WTC11 (cell line): ENCODE data around the gene RIMBP2. TPM values are rescaled to one million over a fixed set of nuclear protein-coding genes. Genes with fewer than 3 reads are reported as not detected.

Experiments
- ATAC-seq: fragments of 200-7000 bp; cut with Tn5 transposase; 2 replicates; pipeline ENCODE4 v1.10.0; 2021; ENCODE audit warnings: mild to moderate bottlenecking, moderate library complexity
- CTCF ChIA-PET: fragments of 300-600 bp; sonication (Branson Sonifier 250); formaldehyde crosslinking; loops from one replicate; lab custom pipeline; 2021; ENCODE audit warnings: antibody characterized with exemption; lab: Charles Lee
- POLR2A ChIA-PET: fragments of 350-600 bp; sonication (Branson Sonifier 250); formaldehyde crosslinking; loops from one replicate; lab custom pipeline; 2021; ENCODE audit warnings: antibody characterized with exemption; lab: Charles Lee
- DNase-seq: peaks from one replicate; pipeline ENCODE4 v3.0.0; 2021; ENCODE audit warnings: low spot score
- H3K27ac Mint-ChIP-seq: 2 replicates; pipeline ENCODE4 v1.8.0; 2021; ENCODE audit warnings: mixed read lengths
- H3K27me3 Mint-ChIP-seq: 2 replicates; pipeline ENCODE4 v1.8.0; 2021; ENCODE audit warnings: low read depth, mild to moderate bottlenecking, moderate library complexity, mixed read lengths
- H3K36me3 Mint-ChIP-seq: 2 replicates; pipeline ENCODE4 v1.8.0; 2021; ENCODE audit warnings: mixed read lengths
- H3K4me1 Mint-ChIP-seq: 2 replicates; pipeline ENCODE4 v1.8.0; 2022; ENCODE audit warnings: mixed read lengths
- H3K4me3 Mint-ChIP-seq: 2 replicates; pipeline ENCODE4 v1.8.0; 2021; ENCODE audit warnings: mild to moderate bottlenecking, moderate library complexity, mixed read lengths
- H3K9me3 Mint-ChIP-seq: 2 replicates; pipeline ENCODE4 v1.8.0; 2021; ENCODE audit warnings: mixed read lengths
- CREM ChIP-seq: sonication (generic); formaldehyde crosslinking; IDR thresholded peaks from 2 replicates; pipeline ENCODE4 v1.8.1; 2022; ENCODE audit warnings: mild to moderate bottlenecking, missing genetic modification reagents, moderate library complexity
- ELF4 ChIP-seq: sonication (generic); formaldehyde crosslinking; IDR thresholded peaks from 2 replicates; pipeline ENCODE4 v1.8.1; 2022; ENCODE audit warnings: low read depth, mild to moderate bottlenecking, moderate library complexity, missing genetic modification reagents
- ETV6 ChIP-seq: sonication (generic); formaldehyde crosslinking; IDR thresholded peaks from 2 replicates; pipeline ENCODE4 v1.8.1; 2022; ENCODE audit warnings: mild to moderate bottlenecking, missing genetic modification reagents
- GABPB1 ChIP-seq: sonication (generic); formaldehyde crosslinking; IDR thresholded peaks from 2 replicates; pipeline ENCODE4 v1.8.1; 2023; ENCODE audit warnings: mild to moderate bottlenecking, missing genetic modification reagents
- GTF2I ChIP-seq: fragments of 250-450 bp; sonication (Bioruptor Pico); conservative IDR thresholded peaks from 2 replicates; pipeline ENCODE4 v1.4.0; 2021; ENCODE audit warnings: mild to moderate bottlenecking
- HMGA2 ChIP-seq: fragments of 250-450 bp; sonication (Bioruptor Pico); IDR thresholded peaks from 2 replicates; pipeline ENCODE4 v1.4.0; 2021; ENCODE audit warnings: mild to moderate bottlenecking, moderate library complexity
- JAZF1 ChIP-seq: fragments of 250-450 bp; sonication (Bioruptor Pico); IDR thresholded peaks from 2 replicates; pipeline ENCODE4 v1.9.0; 2021; ENCODE audit warnings: moderate library complexity, mild to moderate bottlenecking, inconsistent platforms
- KAT7 ChIP-seq: sonication (generic); formaldehyde crosslinking; IDR thresholded peaks from 2 replicates; pipeline ENCODE4 v1.8.1; 2023; ENCODE audit warnings: missing genetic modification reagents, mild to moderate bottlenecking, borderline replicate concordance
- NFE2L1 ChIP-seq: sonication (generic); formaldehyde crosslinking; IDR thresholded peaks from 2 replicates; pipeline ENCODE4 v1.8.1; 2023; ENCODE audit warnings: missing genetic modification reagents
- SMAD3 ChIP-seq: sonication (generic); formaldehyde crosslinking; IDR thresholded peaks from 2 replicates; pipeline ENCODE4 v1.8.0; 2022; ENCODE audit warnings: missing genetic modification reagents, mild to moderate bottlenecking, borderline replicate concordance
- total RNA-seq: library from RNA; stranded (reverse); gene quantifications from 3 replicates; pipeline ENCODE4 v1.2.3, GENCODE V29; 2021
- TF ChIP-seq, protein P1 (sequence below): fragments of 250-450 bp; sonication (Bioruptor Pico); IDR thresholded peaks from 2 replicates; pipeline ENCODE4 v1.8.0; 2021; ENCODE audit warnings: mild to moderate bottlenecking
- TF ChIP-seq, protein P2 (sequence below): sonication (generic); formaldehyde crosslinking; IDR thresholded peaks from 2 replicates; pipeline ENCODE4 v1.8.1; 2023; ENCODE audit warnings: mild to moderate bottlenecking, missing genetic modification reagents, moderate library complexity
- TF ChIP-seq, protein P3 (sequence below): fragments of 250-450 bp; sonication (Bioruptor Pico); IDR thresholded peaks from 2 replicates; pipeline ENCODE4 v2.1.2; 2022; ENCODE audit warnings: mild to moderate bottlenecking, moderate library complexity
- TF ChIP-seq, protein P4 (sequence below): sonication (generic); formaldehyde crosslinking; IDR thresholded peaks from 2 replicates; pipeline ENCODE4 v1.8.0; 2023; ENCODE audit warnings: missing genetic modification reagents, mild to moderate bottlenecking, borderline replicate concordance
- TF ChIP-seq, protein P5 (sequence below): fragments of 250-450 bp; sonication (Bioruptor Pico); conservative IDR thresholded peaks from 2 replicates; pipeline ENCODE4 v1.9.0; 2021; ENCODE audit warnings: mild to moderate bottlenecking

RIMBP2 gene
- total RNA-seq, 1 experiment from 2014 or later, result 2.6 TPM

DNA sequence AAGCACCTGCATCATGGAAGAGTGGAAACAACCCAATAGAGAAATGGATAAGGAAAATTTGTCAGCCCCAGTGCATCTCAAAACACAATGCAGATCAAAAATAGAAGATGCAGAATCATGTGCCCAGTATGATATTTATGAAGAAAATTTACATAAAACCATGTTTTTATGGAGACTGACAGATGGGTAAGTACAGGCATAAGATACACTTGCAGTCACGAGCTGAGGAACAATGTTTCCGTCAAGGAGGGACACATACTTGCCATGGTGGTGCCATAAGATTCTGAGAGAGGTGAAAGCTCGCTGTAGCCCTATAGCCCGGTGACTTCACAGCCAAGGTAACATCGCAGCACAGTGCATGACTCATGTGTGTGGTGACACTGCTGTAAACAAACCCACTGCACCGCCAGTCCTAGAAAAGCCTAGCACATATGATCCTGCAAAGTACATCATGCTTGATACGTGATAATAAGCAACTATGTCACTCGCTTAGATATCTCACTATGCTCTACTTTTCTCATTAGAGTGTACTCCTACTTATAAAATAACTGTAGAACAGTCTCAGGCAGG, 112.6 kb downstream of the RIMBP2 start:
- no peak for ATAC-seq
- Mint-ChIP-seq H3K4me1 (peaks cover 12% of the 10 kb centered on the region), H3K36me3 (0 out of 2 replicates have a peak, but pooled peaks cover 3% of the 10 kb centered on the region), H3K4me3 (no peak overlapping the region), H3K27ac (no peak overlapping the region), H3K9me3 (peaks cover 16% of the 10 kb centered on the region), H3K27me3 (no peaks in the 10 kb centered on the region)
- CTCF ChIA-PET, result no interaction called here
- DNase-seq, result no peak
- POLR2A ChIA-PET, result no interaction called here
- no peak for TF ChIP-seq ELF4 (CRISPR knock-in tag)
- TF ChIP-seq, protein P1, sequence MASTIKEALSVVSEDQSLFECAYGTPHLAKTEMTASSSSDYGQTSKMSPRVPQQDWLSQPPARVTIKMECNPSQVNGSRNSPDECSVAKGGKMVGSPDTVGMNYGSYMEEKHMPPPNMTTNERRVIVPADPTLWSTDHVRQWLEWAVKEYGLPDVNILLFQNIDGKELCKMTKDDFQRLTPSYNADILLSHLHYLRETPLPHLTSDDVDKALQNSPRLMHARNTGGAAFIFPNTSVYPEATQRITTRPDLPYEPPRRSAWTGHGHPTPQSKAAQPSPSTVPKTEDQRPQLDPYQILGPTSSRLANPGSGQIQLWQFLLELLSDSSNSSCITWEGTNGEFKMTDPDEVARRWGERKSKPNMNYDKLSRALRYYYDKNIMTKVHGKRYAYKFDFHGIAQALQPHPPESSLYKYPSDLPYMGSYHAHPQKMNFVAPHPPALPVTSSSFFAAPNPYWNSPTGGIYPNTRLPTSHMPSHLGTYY (CRISPR knock-in tag), result no peak
- TF ChIP-seq JAZF1 (CRISPR knock-in tag), result no peak
- TF ChIP-seq KAT7 (CRISPR knock-in tag), result no peak
- TF ChIP-seq, protein P2, sequence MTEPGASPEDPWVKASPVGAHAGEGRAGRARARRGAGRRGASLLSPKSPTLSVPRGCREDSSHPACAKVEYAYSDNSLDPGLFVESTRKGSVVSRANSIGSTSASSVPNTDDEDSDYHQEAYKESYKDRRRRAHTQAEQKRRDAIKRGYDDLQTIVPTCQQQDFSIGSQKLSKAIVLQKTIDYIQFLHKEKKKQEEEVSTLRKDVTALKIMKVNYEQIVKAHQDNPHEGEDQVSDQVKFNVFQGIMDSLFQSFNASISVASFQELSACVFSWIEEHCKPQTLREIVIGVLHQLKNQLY (CRISPR knock-in tag), result no peak
- no peak for TF ChIP-seq HMGA2 (CRISPR knock-in tag)
- TF ChIP-seq, protein P3, sequence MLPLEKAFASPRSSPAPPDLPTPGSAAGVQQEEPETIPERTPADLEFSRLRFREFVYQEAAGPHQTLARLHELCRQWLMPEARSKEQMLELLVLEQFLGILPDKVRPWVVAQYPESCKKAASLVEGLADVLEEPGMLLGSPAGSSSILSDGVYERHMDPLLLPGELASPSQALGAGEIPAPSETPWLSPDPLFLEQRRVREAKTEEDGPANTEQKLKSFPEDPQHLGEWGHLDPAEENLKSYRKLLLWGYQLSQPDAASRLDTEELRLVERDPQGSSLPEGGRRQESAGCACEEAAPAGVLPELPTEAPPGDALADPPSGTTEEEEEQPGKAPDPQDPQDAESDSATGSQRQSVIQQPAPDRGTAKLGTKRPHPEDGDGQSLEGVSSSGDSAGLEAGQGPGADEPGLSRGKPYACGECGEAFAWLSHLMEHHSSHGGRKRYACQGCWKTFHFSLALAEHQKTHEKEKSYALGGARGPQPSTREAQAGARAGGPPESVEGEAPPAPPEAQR (CRISPR knock-in tag), result no peak

DNA sequence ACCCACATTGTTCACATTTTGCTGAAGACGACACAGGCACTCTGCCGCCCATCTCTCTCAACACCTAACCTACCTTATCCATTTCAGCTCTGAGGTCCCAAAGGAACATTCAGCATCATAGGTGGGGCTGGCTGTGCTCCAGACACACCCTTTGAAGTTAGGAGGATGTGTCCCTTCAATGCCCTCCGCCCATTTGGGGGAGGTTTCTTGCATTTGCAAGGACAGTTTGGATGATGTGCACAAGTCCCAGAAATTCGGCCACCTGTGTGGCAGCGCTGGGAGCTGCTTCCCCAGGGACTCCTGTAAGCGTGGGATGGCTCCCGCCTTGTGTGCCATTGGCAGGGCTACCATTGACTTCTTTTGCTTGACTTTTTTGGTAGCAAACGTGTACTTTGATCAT, 113.8 kb downstream of the RIMBP2 start:
- Mint-ChIP-seq H3K9me3 (peaks cover 28% of the 10 kb centered on the region), H3K27me3 (no peaks in the 10 kb centered on the region), H3K4me3 (no peak overlapping the region), H3K36me3 (peaks cover 12% of the 10 kb centered on the region), H3K27ac (no peak overlapping the region), H3K4me1 (no peaks in the 10 kb centered on the region)
- POLR2A ChIA-PET, result no interaction called here
- TF ChIP-seq GABPB1 (CRISPR knock-in tag) (no peak), GTF2I (CRISPR knock-in tag) (no peak), CREM (CRISPR knock-in tag) (no peak), ETV6 (no peak), SMAD3 (CRISPR knock-in tag) (no peak), NFE2L1 (CRISPR knock-in tag) (no peak)
- TF ChIP-seq, protein P3 (CRISPR knock-in tag), result no peak
- TF ChIP-seq, protein P4, sequence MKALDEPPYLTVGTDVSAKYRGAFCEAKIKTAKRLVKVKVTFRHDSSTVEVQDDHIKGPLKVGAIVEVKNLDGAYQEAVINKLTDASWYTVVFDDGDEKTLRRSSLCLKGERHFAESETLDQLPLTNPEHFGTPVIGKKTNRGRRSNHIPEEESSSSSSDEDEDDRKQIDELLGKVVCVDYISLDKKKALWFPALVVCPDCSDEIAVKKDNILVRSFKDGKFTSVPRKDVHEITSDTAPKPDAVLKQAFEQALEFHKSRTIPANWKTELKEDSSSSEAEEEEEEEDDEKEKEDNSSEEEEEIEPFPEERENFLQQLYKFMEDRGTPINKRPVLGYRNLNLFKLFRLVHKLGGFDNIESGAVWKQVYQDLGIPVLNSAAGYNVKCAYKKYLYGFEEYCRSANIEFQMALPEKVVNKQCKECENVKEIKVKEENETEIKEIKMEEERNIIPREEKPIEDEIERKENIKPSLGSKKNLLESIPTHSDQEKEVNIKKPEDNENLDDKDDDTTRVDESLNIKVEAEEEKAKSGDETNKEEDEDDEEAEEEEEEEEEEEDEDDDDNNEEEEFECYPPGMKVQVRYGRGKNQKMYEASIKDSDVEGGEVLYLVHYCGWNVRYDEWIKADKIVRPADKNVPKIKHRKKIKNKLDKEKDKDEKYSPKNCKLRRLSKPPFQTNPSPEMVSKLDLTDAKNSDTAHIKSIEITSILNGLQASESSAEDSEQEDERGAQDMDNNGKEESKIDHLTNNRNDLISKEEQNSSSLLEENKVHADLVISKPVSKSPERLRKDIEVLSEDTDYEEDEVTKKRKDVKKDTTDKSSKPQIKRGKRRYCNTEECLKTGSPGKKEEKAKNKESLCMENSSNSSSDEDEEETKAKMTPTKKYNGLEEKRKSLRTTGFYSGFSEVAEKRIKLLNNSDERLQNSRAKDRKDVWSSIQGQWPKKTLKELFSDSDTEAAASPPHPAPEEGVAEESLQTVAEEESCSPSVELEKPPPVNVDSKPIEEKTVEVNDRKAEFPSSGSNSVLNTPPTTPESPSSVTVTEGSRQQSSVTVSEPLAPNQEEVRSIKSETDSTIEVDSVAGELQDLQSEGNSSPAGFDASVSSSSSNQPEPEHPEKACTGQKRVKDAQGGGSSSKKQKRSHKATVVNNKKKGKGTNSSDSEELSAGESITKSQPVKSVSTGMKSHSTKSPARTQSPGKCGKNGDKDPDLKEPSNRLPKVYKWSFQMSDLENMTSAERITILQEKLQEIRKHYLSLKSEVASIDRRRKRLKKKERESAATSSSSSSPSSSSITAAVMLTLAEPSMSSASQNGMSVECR (CRISPR knock-in tag), result no peak
- TF ChIP-seq, protein P5, sequence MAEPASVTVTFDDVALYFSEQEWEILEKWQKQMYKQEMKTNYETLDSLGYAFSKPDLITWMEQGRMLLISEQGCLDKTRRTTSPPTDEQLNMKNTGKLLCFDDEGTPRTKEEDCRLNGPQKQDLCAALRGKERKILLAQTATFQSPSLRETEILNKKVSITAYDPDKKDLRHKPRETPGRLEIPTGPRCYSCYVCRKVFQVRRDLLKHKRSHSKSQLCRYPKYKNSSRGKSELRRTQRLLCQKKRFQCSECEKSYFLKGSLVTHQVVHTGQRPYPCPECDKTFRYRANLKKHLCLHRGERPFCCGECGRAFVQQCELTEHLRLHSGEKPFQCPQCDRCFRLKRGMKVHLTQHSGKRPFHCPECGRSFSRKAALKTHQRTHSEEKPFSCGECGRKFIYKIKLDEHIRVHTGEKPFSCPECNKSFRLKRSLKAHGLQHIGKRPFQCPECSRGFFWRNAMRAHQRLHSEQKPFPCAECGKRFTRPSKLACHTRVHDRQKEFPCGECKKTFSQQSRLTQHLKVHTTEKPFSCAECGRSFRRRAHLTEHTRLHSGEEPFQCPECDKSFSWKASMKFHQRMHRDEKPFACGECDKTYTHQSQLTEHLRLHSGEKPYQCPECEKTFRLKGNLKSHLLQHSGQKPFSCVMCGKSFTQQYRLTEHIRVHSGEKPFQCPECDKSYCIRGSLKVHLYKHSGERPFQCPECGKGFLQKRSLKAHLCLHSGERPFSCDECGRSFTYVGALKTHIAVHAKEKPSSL, result no peak
- CTCF ChIA-PET, result no interaction called here
- ATAC-seq (no peak), DNase-seq (no peak)
